Amygdala (tissue), 56 donors: ENCODE data around the gene RNF4.
A peak's percentile ranks its signal among the peaks of the same experiment; 100 is the strongest.
"Not testable (repeated sequence)": the region's sequence is repeated elsewhere in the genome, so short reads cannot be mapped to it uniquely, and the experiment has no call there.

ENCODE experiments used
- DNase-seq, 56 donors: peaks; one replicate each; lab custom pipeline; 2025; lab: John Stamatoyannopoulos, UW

The RNF4 gene, protein sequence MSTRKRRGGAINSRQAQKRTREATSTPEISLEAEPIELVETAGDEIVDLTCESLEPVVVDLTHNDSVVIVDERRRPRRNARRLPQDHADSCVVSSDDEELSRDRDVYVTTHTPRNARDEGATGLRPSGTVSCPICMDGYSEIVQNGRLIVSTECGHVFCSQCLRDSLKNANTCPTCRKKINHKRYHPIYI

DNA sequence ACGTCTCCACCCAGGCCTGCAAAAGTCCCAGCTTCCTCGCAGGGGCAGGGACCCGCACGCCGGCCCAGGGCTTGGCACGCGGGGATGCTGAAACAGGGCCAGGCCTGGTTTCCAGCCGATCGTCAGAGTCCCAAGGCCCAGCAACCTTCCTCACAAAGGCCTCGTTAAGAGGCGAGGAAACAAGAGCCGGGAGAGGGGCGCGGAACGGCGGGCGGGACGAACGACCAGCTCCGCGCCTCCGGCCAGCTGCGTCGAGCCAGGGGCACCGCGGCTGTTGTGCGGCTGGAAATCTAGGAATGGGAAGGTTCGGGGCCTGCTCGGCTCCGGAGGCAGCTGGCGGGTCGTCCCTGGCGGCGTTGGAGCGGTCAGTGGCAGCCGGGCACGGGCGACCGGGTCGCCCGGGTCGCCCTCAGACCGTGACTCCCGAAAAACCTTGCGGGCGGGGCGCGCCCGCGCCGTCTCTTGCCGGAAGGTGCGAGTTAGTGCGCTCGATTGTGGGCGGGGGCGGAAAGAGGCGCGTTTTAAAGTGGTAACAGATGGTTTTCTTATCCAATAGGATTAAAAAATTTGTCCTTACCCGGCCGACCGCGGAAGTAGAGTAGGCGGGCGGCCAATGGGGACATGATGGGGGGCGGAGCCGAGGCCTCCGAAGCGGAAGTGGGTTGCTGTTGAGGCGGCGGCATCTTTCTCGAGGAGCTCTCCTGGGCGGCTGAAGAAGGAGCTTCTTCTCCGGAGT is at the start of gene RNF4:
RNF4 (plus strand) TSS at position 651 of the 736 bp plus-strand sequence. CDS start 21,388 bp downstream, outside the sequence.
- DNase-seq = peak; percentile 48 to 97 (median 91)

- DNase-seq = no peak
These were observed 49.1 kb upstream of the RNF4 start for GRCh38 chr4:2419814-2420213.

- no peak for DNase-seq
These were observed 47.0 kb upstream of the RNF4 start for GRCh38 chr4:2421928-2422327.

DNA sequence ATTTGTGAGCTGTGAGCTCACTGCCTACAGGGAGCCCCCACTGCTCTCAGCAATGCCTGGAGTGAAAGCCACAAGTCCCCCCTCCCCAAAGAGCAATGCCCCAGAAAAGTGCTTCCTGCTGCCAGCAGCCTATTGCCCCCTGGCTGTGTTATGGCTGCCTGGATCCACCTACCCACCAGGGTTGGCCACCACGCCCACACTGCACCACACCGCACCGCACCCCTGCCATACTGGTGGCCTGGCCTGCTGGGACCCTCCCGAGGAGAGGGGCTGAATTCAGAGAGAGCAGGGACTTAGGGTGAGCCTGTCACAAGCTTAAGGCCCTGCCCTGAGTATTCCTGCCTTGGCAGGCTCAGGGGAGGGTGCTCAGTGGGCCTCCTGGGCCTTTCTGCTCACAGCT is 45.8 kb upstream of the RNF4 start:
- DNase-seq = no peak

GRCh38 chr4:2423695-2424094 is 45.2 kb upstream of the RNF4 start:
- no peak for DNase-seq

DNA sequence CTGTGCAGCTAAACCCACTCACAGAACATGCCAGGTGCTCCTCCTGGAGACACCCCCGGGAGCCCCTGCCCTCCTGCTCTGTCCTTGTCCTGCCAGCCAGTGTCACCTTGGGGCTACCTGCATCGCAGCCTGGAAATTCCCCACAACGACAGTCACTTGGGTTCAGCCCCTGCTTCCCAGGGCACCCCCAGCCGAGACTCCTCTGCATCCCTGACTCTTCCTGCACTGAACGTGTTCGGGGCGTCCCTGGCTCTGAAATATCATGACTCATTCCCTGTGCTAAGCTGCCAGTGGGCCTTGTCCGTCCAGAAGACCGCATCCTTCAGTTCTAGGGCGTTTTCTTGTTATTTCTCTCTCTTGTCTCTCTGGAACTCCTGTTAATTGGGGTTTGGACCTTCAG is 44.3 kb upstream of the RNF4 start:
- no peak for DNase-seq

DNA sequence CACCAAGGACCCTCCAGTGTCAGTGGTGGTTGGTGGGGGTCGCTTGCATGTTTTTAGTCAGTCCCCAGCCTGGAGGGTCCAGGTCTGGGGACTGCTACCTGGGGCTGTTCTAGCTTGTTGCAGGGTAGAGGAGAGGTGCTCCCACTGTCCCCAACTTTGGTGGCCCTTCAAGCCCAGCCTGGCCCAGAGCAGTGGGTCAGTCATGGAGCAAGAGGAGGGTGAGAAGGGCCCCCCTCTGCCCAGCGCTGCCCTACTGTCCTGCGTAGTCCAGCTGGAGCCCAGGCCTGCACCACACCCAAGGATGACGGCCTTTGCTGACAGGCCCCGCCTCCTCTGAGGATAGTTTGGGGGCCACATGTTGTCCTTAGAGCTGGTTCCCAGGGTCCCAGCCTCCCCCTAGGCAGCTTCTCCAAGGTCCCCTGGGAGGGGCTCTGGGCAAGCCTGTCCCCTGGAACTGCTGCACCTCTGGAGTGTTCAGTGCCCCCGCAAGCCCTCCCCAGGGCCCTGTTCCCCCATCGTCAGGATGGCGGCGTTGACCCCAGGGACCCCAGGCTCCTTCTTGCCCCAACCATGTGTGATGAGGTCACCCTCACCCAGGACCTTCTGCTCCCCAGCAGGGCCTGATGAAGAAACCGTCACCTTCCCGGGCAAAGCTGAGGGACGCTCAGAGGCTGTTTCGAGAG is 43.4 kb upstream of the RNF4 start:
- DNase-seq = no peak

GRCh38 chr4:2426069-2426397 is 42.9 kb upstream of the RNF4 start:
- no peak for DNase-seq

GRCh38 chr4:2426711-2427275 is 42.1 kb upstream of the RNF4 start:
- DNase-seq = no peak

GRCh38 chr4:2427383-2428334 is 41.2 kb upstream of the RNF4 start:
- no peak for DNase-seq

GRCh38 chr4:2428496-2429213 is 40.3 kb upstream of the RNF4 start:
- no peak for DNase-seq

DNA sequence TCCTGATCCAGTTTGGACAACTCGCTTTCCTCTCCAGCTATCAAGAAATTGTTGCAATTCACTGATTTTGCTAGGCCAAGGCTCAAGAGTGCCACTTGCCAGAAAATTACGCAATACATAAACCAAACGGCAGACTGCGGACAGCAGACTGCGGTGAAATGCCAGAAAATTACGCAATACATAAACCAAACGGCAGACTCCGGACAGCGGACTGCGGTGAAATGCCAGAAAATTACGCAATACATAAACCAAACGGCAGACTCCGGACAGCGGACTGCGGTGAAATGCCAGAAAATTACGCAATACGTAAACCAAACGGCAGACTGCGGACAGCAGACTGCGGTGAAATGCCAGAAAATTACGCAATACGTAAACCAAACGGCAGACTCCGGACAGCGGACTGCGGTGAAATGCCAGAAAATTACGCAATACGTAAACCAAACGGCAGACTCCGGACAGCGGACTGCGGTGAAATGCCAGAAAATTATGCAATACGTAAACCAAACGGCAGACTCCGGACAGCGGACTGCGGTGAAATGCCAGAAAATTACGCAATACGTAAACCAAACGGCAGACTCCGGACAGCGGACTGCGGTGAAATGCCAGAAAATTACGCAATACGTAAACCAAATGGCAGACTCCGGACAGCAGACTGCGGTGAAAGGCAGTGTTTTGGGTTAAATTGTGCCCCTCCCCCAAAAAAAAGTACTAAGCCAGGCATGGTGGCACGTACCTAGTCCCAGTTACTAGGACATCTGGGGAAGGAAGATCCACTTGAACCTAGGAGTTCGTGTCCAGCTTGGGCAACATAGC is 38.8 kb upstream of the RNF4 start:
- not testable (repeated sequence) for DNase-seq

GRCh38 chr4:2432004-2432403 is 36.9 kb upstream of the RNF4 start:
- DNase-seq = no peak

- peak in 53 of 56 donors; percentile 16 to 94 (median 78) for DNase-seq
These were observed 35.8 kb upstream of the RNF4 start for GRCh38 chr4:2432991-2433530.

DNA sequence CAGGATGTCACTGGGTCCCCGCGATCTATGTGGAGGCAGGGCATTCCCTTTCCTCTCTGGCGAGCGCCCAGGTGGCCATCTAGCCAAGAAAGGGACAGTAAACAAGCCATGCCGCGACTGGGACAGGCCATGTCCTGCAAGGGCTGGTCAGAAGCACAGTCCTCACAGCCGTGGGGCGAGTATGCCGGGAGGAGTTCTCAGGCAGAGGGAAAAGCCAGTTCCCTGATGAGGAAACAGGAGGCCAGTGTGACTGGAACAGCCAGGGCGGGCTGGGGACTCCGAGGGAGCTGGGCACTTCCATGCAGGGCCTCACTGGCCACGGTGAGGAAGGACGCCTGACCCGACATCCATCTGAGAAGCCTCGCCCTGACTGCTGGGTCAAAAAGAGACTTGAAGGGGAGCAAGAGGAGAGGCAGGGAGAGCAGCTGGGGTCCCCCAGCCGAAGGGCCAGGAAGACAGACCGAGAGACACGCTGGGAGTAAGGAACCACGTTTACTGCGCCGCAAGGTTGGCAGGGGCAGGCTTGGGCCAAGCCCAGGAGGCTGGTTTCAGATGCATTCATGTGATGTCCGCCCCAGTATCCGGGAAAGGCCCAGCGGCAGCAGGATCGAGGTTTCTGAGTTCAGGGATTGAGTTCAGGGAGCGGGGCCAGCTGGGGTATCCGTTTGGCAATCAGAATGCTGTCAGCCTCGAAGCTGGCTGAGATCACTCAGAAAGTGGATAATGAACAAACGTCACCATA is 35.1 kb upstream of the RNF4 start:
- DNase-seq = peak in 24 of 56 donors; percentile 26 to 73 (median 42)

- no peak for DNase-seq
These were observed 34.5 kb upstream of the RNF4 start for GRCh38 chr4:2434420-2434819.

- DNase-seq = peak in 35 of 56 donors; percentile 14 to 78 (median 49)
These were observed 32.6 kb upstream of the RNF4 start for GRCh38 chr4:2436301-2436700.
